Measurements from ENCODE around the gene TSC2.
"Not testable (repeated sequence)": the region's sequence is repeated elsewhere in the genome, so short reads cannot be mapped to it uniquely, and the experiment has no call there.

DNA sequence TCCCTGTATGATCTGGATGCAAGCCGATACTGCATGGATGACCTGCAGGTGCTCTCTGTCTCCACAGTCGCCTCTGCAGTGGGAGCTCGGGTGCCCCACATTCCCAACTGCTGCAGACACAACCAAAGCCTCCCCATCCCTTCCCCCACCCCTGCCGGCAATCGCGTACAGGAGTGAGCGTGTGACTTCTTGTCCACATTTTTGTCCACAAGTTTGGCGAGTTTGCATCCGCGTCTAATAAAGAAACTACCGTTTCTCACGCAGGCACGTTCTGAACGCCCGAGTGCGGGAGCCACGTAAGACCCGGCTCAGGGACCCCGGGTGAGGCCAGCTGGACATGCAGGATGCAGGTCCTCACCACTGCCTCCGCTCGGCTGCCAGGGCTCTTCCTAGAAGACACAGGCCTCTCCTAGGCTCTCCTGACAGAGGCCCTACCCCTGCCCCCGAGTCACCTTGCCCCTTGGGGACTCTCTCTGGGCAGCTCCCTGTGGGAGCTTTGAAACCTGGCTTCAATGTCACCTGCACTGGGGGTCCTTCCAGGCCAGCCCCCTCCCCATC lies 82.2 kb downstream of the TSC2 start:
- not testable (repeated sequence) for TF ChIP-seq EZH2 (IDR thresholded peaks at IDR 0.05; ENCODE audit: insufficient read depth, poor library complexity, severe bottlenecking); EZH2phosphoT487 (IDR thresholded peaks at IDR 0.05; ENCODE audit: insufficient read depth, low read depth)
